Measurements from ENCODE around the gene SLC5A10. TPM values are rescaled to one million over a fixed set of nuclear protein-coding genes. Genes with fewer than 3 reads are reported as not detected.

Gene SLC5A10
- total RNA-seq, 2 experiments from 2014 or later = not detected

GRCh38 chr17:19013226-19013625, 61.3 kb downstream of the SLC5A10 start:
- Mint-ChIP-seq H3K27me3 (no peaks in the 10 kb centered on the region), H3K36me3 (ENCODE audit: low read depth) (no peaks in the 10 kb centered on the region), H3K9me3 (no peaks in the 10 kb centered on the region), H3K27ac (no peak overlapping the region), H3K4me3 (no peak overlapping the region), H3K4me1 (ENCODE audit: low read depth) (peaks cover 5% of the 10 kb centered on the region)
- no peak for ATAC-seq
- no peak for TF ChIP-seq CTCF (IDR thresholded peaks at IDR 0.05)
- DNase-seq = no peak
- CTCF ChIA-PET = no interaction called here
- intact Hi-C loops (cut with micrococcal nuclease) = no loop called here
- POLR2A ChIA-PET = no interaction called here

- Mint-ChIP-seq H3K4me3 (no peak overlapping the region), H3K9me3 (no peaks in the 10 kb centered on the region), H3K4me1 (ENCODE audit: low read depth) (peaks cover 5% of the 10 kb centered on the region), H3K27ac (no peak overlapping the region), H3K27me3 (no peaks in the 10 kb centered on the region), H3K36me3 (ENCODE audit: low read depth) (no peaks in the 10 kb centered on the region)
- POLR2A ChIA-PET = interaction anchor here (1.4 kb wide), 1 partner anchor 9 kb away, joined by 4 read pairs; the partner anchor contains the start of gene FAM83G
- CTCF ChIA-PET = interaction anchor here (1.4 kb wide), 1 partner anchor 53 kb away, joined by 3 read pairs; no protein-coding TSS in a partner anchor
- DNase-seq (no peak), ATAC-seq (no peak)
- intact Hi-C loops (cut with micrococcal nuclease) = no loop called here
- TF ChIP-seq CTCF (IDR thresholded peaks at IDR 0.05) = no peak
Measured at GRCh38 chr17:19013806-19014627, 62.1 kb downstream of the SLC5A10 start.

- Mint-ChIP-seq H3K36me3 (ENCODE audit: low read depth) (no peaks in the 10 kb centered on the region), H3K4me1 (ENCODE audit: low read depth) (peaks cover 5% of the 10 kb centered on the region), H3K9me3 (no peaks in the 10 kb centered on the region), H3K4me3 (no peak overlapping the region), H3K27ac (no peak overlapping the region), H3K27me3 (no peaks in the 10 kb centered on the region)
- ATAC-seq (no peak), DNase-seq (no peak)
- ChIA-PET CTCF (interaction anchor here (1.4 kb wide), 1 partner anchor 54 kb away, joined by 3 read pairs; no protein-coding TSS in a partner anchor), POLR2A (interaction anchor here (1.4 kb wide), 1 partner anchor 10 kb away, joined by 4 read pairs; the partner anchor contains the start of gene FAM83G)
- intact Hi-C loops (cut with micrococcal nuclease) = no loop called here
- no peak for TF ChIP-seq CTCF (IDR thresholded peaks at IDR 0.05)
Measured at GRCh38 chr17:19014628-19015215, 62.8 kb downstream of the SLC5A10 start.

GRCh38 chr17:19015428-19015827, 63.5 kb downstream of the SLC5A10 start:
- Mint-ChIP-seq H3K9me3 (no peaks in the 10 kb centered on the region), H3K27me3 (no peaks in the 10 kb centered on the region), H3K27ac (no peak overlapping the region), H3K4me3 (no peak overlapping the region), H3K4me1 (ENCODE audit: low read depth) (peaks cover 5% of the 10 kb centered on the region), H3K36me3 (ENCODE audit: low read depth) (no peaks in the 10 kb centered on the region)
- CTCF ChIA-PET = interaction anchor here (1.4 kb wide), 1 partner anchor 54 kb away, joined by 3 read pairs; no protein-coding TSS in a partner anchor
- intact Hi-C loops (cut with micrococcal nuclease) = no loop called here
- POLR2A ChIA-PET = interaction anchor here (1.4 kb wide), 1 partner anchor 11 kb away, joined by 4 read pairs; the partner anchor contains the start of gene FAM83G
- ATAC-seq (no peak), DNase-seq (no peak)
- TF ChIP-seq CTCF (IDR thresholded peaks at IDR 0.05) = no peak

- POLR2A ChIA-PET = interaction anchor here (0.6 kb wide), 1 partner anchor 15 kb away, joined by 3 read pairs; no protein-coding TSS in a partner anchor
- CTCF ChIA-PET = no interaction called here
- Mint-ChIP-seq H3K36me3 (ENCODE audit: low read depth) (peaks cover 3% of the 10 kb centered on the region), H3K4me1 (ENCODE audit: low read depth) (peaks cover 5% of the 10 kb centered on the region), H3K4me3 (no peak overlapping the region), H3K27me3 (no peaks in the 10 kb centered on the region), H3K27ac (no peak overlapping the region), H3K9me3 (no peaks in the 10 kb centered on the region)
- TF ChIP-seq CTCF (IDR thresholded peaks at IDR 0.05) = no peak
- intact Hi-C loops (cut with micrococcal nuclease) = no loop called here
- DNase-seq = no peak
- no peak for ATAC-seq
Measured at GRCh38 chr17:19016297-19016696, 64.3 kb downstream of the SLC5A10 start.

Measured in activated CD8-positive, alpha-beta T cell treated with anti-CD3 and anti-CD28 coated beads for 36 hours (primary cell).